Islet of Langerhans (tissue), 1 donor: Measurements from ENCODE around the gene SLC25A45.

Source experiments
- FAIRE-seq: peaks from one replicate; lab custom pipeline; 2011; peaks lifted over from hg19 to GRCh38; lab: Jason Lieb, UNC

The SLC25A45 gene

DNA sequence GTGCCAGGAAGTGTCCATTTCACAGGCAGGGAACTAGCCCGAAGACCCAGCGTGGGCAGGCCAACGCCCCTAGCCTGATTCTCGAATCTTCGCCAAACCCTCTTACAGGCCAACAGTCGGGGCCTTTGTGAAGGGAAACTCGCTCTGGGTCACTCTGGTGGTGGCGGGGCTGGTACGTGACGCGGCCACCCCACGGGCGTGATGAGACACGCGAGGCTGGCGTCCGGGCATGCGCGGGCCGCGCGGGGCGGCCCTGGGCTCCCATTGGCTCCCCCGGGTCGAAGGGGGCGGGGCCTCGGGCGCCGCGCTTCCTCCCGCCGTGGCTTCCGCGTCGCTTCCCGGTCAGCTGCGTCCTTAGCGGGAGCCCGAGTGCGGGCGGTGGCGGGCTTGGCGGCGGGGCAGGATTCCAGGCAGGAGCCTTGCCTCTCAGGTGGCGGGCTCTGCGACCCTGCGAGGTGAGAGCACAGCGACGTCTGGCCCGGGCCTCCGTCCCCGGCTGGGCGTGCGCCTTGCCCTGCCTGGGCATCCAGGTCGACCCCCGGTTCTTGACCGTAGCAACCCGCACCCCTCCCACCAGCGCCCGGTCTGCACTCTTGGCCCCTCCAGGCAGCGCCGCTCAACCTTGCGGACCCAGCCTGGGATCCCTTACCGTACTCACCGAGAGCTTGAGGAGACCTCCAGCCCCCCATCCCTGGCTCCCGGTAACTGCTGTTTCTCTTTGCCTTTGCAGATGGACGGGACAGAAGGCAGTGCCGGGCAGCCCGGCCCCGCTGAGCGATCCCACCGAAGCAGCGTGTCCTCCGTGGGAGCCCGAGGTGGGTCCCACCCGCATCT is 4.1 kb upstream of the SLC25A45 start, which contains the start of gene FRMD8:
Gene FRMD8 (plus strand): TSS at position 331 of the 834 bp plus-strand sequence. CDS start 400 bp downstream, at position 731.
- FAIRE-seq: no peak

DNA sequence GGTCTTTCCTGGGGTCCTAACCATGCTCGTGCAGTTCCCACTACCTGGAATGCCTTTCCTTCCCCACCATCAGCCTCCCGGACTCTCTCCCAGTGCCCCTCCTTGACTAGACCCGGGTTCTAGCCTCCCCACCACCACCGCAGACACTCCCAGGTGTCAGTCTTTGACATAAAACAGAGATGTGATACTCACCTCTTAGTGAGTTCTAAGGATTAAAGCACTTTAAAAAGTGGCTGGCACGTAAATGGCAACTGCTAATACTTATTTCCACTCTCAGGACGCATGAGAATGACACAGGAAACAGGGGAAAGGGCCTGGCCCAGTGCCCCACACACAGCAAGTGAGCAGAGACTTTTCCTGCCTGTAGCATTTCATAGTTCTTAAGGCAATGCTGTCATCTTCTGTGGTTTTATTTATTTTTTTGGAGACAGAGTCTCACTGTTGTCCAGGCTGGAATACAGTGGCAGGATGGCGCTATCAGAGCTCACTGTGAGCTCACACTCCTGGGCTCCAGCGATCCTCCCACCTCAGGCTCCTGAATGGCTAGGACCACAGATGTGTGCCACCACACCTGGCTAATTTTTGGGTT is 1.9 kb upstream of the SLC25A45 start:
- FAIRE-seq: no peak

DNA sequence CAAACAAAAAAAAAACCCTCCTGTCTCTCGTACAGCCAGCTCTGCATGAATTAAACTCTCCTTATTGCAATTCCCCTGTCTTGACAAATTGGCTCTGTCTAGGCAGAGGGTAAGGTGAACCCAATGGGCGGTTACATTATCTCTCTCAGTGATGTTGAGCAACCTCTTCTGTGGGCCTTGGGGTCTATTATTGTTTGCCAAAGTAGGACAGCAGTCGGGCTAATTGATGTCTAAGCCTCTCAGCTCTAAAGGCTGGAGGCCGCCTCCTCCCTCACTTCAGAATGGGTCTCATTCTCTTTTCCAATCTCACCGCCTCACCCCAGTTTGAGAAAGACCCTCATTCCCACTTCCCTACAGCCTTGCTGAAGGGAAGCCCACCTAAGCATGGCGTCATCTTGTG is 1.3 kb upstream of the SLC25A45 start:
- no peak for FAIRE-seq

DNA sequence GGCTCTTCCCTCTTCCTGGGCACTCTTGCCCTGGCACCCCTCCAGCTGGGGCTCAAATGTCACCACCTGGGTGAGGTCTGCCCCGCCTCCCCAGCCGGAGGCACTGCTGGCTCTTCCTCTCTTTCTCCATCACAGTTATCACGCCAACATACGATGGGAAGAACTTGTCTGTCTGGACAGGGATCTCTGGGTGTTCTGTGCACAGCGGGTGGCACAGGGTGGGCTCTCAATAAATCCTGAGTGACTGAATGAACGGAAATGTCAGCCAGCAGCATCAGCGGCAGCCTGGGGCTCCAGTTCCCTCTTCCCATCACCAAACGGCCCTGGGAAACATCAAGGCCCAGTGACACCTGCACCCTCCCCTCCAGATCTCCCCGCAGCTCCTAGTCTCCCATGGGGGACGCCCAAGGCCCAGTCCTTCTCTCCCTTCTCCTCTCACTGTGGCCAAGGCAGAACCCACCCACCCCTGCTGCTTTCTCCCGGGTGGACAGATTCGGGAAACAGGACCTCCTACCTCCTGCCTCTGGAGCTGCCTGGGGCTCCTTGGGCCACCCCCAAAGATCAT is 440 bp upstream of the SLC25A45 start:
- FAIRE-seq: no peak

DNA sequence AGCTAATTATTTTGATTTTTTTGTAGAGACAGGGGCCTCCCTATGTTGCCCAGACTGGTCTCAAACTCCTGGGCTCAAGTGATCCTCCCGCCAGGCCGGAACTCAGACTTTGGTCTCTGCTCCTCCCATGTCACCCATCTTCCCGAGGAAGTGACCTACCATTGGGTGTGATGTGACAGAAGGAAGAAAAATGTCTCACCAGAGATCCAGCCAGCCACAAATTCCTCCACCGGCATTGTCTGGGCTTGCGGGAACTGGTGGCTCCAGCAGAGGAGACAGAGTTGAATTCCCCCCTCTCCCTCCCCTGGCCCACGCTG is 772 bp downstream of the SLC25A45 start:
- FAIRE-seq: no peak

DNA sequence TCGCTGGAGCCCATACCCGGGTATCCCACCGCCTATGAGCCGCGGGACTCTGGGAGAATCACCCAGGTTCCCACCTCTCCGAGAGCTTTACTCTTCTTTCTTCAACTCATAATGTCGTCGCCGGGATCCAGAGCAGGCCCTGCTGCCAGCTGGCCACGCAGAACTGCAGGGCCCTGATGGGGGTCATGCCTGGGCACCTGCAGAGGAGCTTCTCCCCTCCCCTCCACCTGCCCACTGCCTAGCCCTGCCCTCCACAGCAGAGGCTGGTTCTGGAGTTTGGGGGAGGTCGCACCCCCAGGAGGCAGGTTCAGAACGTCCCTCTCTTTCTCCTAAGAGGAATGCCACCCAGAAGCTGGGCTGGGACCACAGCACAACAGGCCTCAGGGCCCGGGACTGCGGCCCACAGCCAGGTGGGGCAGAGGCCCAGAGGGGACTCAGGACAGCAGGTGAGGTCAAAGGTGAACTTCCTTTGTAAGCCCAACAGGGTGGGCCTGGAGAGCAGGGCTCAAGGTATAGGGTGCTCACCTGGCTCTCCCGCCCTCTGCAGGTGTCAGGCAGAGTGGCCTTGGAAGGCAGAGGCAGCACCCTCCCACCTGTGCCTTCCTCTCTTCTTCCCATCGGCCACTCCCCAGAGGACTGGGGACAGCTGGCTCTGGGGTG is 1.9 kb downstream of the SLC25A45 start:
- no peak for FAIRE-seq

DNA sequence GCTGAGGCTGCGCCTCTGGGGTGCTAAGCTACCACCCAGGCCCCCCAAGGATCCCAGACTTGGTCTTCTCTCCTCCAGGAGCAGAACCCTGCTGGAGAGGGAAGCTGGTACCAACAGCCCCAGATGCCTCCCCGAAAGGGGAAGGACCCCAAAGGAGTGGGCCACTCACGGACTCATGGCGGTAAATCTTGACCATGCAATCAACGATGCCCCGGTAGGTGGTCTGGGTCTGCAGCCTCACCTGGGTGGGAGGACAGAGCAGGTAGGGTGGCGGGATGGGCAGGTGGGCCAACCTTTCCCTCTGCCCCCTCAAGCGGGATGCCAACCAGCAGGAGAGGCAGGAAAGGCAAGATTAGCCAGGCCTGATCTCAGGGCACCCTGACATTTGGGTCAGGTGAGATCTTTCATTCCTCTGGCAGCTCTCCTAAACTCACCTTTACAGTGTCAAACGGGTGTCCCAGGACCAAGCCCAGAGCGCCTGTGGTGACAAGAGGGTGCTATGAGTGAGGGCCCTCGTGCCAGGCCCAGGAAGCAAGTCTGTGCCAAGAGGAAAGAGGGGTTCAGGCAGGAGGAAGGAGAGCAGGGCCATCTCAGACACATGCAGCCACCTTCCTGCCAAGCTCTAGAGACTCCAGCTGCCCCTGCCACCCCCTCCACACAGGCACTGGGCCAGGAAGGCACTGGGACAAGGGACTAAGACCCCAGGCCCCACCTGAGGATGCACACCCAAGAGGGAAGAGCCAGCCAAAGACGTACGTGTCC is 2.6 kb downstream of the SLC25A45 start:
- FAIRE-seq: no peak

DNA sequence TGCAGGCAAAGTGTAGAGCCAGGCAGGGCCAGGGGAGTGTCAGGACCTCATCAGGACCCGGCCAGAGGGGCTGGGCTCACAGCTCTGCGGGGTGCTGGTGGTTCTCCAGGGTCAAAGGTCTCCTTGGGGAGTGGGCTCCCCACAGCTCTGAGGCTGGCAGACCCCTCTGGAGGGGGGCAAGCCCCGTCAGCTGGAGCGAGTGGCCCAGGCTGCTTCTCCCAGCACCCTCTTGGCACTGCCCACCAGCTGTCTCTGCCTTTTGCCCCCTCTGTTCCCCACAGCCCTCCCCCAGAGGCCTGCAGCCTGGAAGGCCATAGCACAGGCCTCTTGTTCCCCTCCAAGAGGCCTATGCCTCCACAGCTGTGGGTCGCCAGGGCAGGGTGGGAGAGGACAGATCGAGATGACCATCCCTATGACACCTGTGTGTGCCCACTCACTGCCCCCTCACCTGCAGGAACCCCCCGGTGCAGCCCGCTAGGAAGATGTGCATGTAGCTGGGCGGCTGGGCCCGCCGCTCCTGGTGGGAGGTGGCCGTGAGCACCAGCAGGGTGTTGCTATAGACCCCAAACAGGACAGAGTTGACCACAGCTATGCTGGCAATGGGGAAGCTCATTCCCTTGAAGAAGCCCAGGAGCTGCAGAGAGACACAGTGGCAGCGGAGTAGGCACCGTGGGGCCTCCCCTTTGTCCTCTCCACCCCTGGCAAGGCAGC is 3.4 kb downstream of the SLC25A45 start:
- FAIRE-seq: no peak

DNA sequence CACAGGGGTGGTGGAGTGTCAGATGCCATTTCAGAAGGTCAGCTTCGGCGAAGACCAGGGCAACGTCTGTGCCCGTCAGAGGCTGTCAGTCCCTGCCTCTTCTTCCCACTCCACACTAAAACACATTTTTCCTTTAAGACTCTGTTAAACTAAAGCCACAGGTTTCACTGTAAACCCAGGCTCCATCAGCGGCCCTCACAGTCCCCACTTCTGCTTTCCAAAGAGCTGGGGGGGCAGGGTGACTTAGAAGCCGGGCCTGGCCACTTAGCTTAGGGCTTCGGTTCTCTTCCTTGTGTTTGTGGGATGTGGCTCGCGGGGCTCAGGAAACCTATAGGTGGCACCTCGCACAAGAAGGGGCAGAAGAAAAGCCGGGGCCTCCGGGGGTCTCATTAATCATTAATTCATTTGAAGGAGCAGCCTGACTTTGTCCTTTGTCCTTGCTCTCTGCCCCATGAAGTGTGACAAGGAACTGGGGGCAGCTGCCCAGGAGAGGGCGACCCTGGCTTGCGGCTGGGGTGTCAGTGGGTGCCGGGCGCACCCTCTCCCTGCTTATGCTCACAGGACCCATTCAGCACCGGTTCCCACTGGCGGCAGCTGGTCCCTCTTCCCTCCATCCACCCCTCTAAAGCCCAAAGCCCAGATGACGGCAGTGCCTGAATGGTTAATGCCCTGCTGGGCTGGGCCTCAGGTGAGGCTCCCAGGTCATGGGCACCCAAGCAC is 4.1 kb downstream of the SLC25A45 start:
- no peak for FAIRE-seq

DNA sequence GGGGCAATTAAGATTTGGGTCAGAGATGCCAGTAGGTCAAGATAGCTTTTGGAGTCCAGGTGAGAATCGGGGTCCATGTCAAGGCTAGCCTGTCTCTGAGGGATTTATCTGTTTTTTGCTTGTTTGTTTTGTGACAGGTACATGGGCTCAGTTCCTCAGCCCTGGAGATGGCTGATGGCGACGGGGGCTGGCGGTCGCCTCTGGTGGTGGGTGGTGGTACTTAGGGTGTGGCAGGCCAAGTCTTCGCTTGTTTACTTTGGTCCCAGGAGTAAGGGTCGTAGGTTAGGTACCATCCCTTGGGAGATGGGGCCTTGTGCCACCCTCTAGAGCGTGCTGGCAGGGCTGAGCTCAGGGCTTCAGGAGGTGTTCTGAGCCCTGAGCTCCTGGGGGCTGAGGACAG is 4.7 kb downstream of the SLC25A45 start:
- FAIRE-seq: no peak

DNA sequence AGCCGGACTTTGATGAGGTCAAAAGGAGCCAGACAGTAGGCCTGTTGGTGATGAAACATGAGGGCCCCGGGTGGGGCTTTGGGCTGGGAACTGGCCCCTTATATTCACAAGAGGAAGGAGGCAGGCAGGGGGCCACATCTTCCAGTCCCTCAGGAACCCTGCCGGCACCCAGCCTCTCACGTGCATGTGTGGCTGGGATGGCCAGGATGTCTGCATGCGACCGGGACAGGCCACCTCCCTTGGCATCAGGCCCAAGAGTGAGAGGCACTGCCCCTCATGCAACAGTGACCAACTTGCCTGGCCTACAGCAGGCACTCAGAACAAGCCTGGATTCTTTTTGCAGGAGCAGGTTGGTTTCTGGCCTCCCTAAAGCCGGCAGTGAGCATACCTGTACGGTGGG is 5.4 kb downstream of the SLC25A45 start:
- no peak for FAIRE-seq

DNA sequence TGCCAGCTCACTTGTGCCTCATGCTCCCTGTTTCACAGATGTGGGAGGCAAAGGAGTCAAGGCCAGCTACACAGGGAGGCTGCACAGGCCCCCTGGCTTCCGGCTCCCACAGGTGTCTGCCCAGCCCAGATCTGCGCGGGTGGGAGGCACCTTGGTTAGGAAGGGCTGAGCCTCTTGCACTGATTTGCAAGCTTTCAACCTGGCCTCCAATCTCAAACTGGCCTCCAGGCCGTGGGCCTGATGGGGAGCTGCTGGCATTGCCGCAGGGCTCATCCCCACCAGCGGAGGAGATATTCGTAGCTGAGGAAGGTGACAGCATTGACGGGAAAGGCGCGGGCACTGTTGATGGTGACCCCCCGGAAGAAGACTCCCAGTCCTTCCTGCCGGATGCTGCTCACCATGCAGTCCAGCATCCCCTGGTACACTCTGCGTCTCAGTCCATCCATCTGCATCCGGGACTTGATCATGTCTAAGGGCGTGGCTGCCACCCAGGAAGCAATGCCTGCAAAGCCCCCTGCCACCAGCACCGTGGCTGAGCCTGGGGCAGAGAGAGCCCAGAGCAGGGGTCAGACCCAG is 6.2 kb downstream of the SLC25A45 start:
- no peak for FAIRE-seq

DNA sequence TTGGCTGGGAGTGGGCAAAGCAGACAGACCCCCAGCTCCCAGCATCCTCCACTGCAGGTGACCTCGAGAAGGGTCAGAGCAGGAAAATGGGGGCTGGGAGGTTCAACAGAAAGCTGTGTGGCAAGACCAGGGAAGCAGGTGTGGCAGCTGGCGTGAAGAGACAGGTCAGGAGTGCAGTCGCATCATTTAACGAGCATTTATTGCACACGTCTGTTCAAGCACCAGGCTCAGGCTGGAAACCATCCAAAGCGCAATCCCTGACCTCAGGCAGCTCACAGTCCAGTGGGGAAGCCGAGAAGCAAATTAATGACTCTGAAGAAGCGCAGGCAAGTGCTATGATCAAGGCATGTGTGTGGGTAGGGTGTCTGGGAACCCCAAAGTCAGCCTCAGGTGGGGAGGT is 7.4 kb downstream of the SLC25A45 start:
- no peak for FAIRE-seq

DNA sequence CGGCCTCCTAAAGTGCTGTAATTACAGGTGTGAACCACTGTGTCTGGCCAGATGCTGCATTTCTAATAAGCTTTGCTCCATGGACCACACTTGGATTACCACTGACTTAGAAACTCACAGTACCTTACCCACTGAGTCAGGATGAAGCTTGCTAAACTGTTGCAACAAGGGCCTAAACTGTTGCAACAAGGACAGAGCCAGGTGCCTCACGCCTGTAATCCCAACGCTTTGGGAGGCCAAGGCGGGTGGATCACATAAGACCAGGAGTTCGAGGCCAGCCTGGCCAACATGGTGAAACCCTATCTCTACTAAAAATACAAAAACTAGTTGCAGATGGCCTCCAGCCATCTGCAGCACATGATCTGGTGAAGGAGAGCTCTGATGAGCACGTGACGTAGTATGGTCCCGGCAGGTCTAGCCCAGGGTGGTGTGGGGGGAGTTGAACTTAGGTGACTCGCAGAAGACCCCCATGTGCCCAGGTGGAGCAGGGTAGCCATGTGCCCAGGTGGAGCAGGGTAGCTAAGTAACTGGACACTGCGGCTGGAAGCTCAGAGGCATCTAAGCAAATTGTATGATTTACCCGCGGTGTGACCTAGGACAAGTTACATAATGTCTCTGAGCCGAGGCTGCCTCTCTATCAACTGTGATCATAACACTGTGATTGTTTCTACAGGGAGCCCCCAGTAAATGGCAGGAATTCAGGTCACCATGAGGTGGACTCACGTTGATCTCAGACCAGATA is 8.4 kb downstream of the SLC25A45 start:
- FAIRE-seq: no peak

DNA sequence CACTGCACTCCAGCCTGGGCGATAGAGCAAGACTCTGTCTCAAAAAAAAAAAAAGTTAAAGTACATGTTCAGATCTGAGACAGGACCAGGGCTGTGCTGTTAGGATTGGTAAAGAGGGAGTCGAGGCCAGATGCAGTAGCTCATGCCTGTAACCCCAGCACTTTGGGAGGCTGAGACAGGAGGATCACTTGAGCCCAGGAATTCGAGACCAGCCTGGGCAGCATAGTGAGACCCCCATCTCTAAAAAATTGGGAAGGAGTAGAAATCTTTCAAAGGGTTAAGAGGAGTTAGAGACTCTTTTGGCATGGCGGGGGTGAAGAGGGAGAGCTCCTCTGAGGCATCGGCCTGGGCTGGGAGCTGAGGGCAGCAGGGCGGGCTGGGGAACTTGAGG is 11.8 kb downstream of the SLC25A45 start:
- FAIRE-seq: no peak

DNA sequence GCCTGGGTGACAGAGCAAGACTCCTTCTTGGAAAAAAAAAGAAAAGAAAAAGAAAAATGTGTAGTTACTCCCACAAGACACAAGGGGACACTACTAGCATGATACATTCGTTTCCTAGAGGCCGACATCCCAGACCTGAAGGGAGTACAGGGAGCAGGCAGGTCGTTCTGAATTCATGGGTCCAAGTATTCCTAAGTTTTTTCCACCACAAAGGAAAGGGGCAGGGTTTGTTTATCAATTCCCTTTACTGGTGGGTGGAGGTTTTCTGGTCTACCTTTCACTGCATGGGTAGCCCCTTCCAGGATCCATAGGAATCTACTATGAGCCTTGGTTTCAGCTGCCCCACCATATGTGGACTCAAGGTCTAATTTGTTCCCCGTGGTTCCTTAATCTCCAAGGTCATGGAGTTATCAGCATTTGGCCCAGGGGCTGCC is 16.1 kb downstream of the SLC25A45 start:
- no peak for FAIRE-seq

DNA sequence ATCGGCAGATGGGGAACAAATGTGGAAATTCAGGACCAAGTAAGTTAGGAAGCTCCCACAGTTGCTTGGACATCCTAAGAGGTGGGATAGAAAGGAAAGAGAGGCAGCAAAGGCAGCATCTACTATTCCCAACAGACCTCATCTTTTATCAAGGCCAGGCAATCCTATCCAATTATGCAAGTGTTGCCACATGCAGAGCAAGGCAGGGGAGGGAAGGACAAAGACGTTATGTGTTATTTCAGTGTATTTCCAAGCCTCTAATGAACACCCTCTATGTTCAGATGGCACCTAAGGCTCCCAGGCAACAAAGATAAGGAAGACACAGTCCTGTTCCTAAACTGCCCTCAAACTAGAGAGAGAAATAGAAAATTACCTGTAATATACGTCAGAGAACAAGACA is 18.7 kb downstream of the SLC25A45 start:
- FAIRE-seq: no peak

DNA sequence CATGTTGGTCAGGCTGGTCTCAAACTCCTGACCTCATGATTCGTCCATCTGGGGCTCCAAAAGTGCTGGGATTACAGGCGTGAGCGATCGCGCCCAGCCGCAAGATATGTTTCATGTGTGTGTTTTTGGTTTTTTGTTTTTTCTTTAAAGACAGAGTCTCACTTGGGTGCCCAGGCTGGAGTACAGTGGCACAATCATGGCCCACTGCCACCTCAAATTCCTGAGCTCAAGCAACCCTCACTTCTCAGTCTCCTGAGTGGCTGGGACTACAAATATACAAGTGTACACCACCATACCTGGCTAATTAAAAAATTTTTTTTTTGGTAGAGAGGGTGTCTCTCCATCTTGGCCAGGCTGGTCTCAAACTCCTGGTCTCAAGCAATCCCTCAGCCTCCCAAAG is 19.5 kb downstream of the SLC25A45 start:
- FAIRE-seq: no peak

DNA sequence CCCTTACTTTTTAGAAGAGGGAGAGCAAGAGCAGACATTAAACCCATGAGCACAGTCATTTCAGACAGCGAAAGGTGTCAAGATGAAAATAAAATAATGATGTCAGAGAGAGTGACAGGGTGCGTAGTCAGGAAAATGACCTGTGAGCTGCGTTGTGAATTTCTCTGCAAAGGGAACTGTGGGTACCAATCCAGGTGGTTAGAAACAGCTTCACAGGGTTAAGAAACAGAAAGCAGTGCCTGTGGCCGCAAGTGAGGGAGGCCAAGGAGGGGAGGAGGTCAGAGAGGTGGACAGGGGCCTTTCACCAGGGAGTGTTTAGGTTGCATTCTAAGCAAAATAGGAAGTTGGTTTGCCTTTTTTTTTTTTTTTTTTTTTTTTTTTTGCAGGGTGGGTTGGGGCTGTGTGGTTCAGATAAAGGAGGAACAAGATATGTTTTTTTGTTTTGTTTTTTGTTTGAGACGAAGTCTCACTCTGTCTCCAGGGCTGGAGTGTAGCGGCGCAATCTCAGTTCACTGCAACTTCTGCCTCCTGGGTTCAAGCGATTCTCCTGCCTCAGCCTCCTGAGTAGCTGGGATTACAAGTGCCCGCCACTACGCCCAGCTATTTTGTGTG is 20.0 kb downstream of the SLC25A45 start:
- no peak for FAIRE-seq
